Astrocyte of the spinal cord (primary cell): ENCODE measurements around the gene GRID1.

Experiments used
- DNase-seq: peaks from one replicate; pipeline ENCODE4 v3.0.0; 2011; ENCODE audit warnings: low read depth, low spot score
- H3K4me3 ChIP-seq: 2 replicates; pipeline ENCODE4 v1.5.1; 2011; ENCODE audit warnings: low read depth, mild to moderate bottlenecking, low read length, moderate library complexity
- CTCF ChIP-seq: IDR thresholded peaks from 2 replicates; pipeline ENCODE4 v1.5.1; 2012; ENCODE audit warnings: low read depth, mild to moderate bottlenecking, low read length, inconsistent platforms
- in situ Hi-C: cut with HindIII; loops from 2 replicates; pipeline ENCODE4 v1.10.0; 2017; ENCODE audit warnings: low sequenced_read_pairs

Gene GRID1

GRCh38 chr10:85891472-85891871, 475.1 kb downstream of the GRID1 start:
- no peak for DNase-seq
- in situ Hi-C loops: no loop called here
- TF ChIP-seq CTCF: no peak
- H3K4me3 ChIP-seq: no peak overlapping the region

- H3K4me3 ChIP-seq: no peak overlapping the region
- no peak for TF ChIP-seq CTCF
- in situ Hi-C loops: no loop called here
Measured at GRCh38 chr10:85888559-85888958, 478.0 kb downstream of the GRID1 start.

GRCh38 chr10:85888004-85888403, 478.6 kb downstream of the GRID1 start:
- H3K4me3 ChIP-seq: no peak overlapping the region
- no peak for DNase-seq
- in situ Hi-C loops: no loop called here
- no peak for TF ChIP-seq CTCF

More at GRCh38 chr10:85888559-85888958, 478.0 kb downstream of the GRID1 start:
- no peak for DNase-seq

GRCh38 chr10:85874208-85874607, 492.4 kb downstream of the GRID1 start:
- no peak for TF ChIP-seq CTCF
- H3K4me3 ChIP-seq: no peak overlapping the region
- in situ Hi-C loops: no loop called here
- DNase-seq: no peak

GRCh38 chr10:85873063-85873462, 493.5 kb downstream of the GRID1 start:
- no peak for TF ChIP-seq CTCF
- no peak for DNase-seq
- H3K4me3 ChIP-seq: no peak overlapping the region
- in situ Hi-C loops: no loop called here

- no peak for TF ChIP-seq CTCF
- no peak overlapping the region for H3K4me3 ChIP-seq
- DNase-seq: no peak
- in situ Hi-C loops: no loop called here
Measured at GRCh38 chr10:85868627-85869499, 497.7 kb downstream of the GRID1 start.
